AG08396 (cell line): ENCODE measurements around the gene DBN1.

Experiments
- DNase-seq: peaks from one replicate; pipeline ENCODE4 v3.0.0; 2012; ENCODE audit warnings: low spot score, mixed read lengths

The DBN1 gene

GRCh38 chr5:177472460-177473442 is 683 bp downstream of the DBN1 start:
- DNase-seq: peak; percentile 73

DNA sequence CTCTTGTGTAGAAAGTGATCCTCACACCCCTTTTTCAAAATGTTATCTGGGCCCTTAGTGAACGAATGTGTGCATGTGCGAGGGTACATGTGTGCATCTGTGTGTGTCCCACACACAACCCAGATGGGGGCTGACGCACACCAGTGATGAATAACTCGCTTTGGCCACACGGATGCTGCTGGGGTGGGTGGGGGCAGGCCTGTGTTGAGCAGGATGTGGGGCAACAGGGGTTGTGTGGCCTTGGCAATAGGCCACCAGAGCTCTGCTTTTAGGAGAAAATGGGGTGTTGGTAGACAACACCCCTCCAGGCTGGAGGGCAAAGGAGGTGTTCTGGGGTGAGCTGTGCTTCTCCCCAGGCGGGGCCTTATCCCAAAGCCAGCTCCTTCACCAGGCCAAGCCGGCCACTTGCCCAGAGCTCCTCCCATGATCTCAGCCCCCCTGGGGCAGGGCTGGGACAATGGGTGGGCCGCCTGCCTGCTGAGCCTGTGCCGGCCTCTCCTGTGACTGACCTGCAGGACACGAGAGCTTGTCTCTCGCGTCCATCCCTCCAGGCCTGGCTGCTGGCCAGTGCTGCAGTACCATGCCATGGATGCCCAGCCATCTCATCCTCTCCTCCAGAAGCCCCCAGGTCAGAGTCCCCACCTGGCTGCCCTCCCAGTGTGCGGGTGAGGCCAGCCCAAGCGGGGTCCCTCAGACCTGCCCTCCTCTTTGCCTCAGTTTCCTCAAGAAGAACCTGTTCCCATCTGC is 1.7 kb downstream of the DBN1 start:
- no peak for DNase-seq

GRCh38 chr5:177470759-177471536 is 2.5 kb downstream of the DBN1 start:
- peak; percentile 61 for DNase-seq

- DNase-seq: no peak
Measured at GRCh38 chr5:177469750-177470525, 3.5 kb downstream of the DBN1 start.

GRCh38 chr5:177468685-177469628 is 4.5 kb downstream of the DBN1 start:
- peak; percentile 81 for DNase-seq

GRCh38 chr5:177468329-177468684 is 5.1 kb downstream of the DBN1 start:
- DNase-seq: no peak

DNA sequence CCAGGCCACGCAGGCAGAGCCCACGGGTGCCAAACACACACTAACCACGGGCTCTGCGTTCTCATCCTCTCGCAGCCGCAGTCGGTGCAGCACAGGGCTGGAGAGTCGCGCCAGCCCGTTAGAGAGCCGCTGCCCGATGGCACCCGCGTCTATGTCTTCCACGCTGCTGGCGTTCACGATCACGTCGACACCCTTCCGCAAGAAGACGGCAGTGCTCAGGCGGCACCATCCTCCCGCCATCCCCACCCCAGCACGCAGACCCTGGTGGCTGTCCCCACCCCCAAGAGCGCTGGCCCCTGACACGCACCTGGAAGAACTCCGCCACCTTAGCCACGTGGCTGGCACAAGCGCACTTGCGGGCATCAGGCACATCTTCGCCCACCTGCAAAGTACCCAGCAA is 6.0 kb downstream of the DBN1 start:
- no peak for DNase-seq

DNA sequence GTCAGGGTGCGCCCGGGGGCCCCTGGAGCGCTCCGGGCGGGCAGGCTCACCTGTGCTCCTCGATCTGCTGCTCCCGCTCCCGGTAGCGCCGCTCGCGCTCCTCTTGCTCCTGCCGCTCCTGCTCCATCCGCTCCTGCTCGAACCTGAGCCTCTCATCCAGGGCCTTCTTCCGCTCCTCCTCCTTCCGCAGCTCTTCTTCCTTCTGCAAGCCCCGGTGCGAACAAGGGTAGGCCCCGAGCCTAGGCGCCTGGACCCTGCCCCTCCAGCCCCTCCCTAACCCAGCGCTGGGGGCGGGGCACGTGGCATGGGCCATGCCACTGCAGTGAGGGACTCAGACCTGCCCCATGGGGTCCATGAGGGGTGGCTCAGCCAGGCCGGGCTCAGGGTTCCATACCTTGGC is 6.6 kb downstream of the DBN1 start:
- no peak for DNase-seq

GRCh38 chr5:177465044-177465443 is 8.4 kb downstream of the DBN1 start:
- DNase-seq: no peak

GRCh38 chr5:177462021-177462670 is 11.3 kb downstream of the DBN1 start:
- no peak for DNase-seq

- DNase-seq: no peak
Measured at GRCh38 chr5:177459819-177460628, 13.4 kb downstream of the DBN1 start.

- no peak for DNase-seq
Measured at GRCh38 chr5:177459357-177459756, 14.1 kb downstream of the DBN1 start.

GRCh38 chr5:177458912-177459350 is 14.5 kb downstream of the DBN1 start:
- DNase-seq: peak; percentile 60

- no peak for DNase-seq
Measured at GRCh38 chr5:177457852-177458681, 15.4 kb downstream of the DBN1 start.

- DNase-seq: peak; percentile 98
Measured at GRCh38 chr5:177456976-177457851, 16.2 kb downstream of the DBN1 start.

DNA sequence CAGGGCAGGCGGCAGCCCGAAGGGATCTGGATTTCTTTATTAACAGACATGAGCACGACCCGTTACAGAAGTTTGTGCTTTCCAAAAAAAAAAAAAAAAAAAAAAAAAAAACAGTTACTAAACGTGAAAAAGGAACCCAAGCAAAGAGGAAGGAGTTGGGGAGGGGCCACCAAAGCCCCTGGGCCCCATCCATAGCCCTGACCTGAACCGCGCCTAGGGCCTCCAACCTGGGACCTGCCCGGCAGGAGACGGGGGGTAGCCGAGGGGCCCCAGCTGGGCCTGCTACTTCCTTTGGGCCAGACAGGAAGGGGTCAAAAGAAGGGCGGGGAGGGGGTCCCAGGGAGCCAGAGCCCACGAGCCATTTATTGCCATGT is 16.9 kb downstream of the DBN1 start:
- DNase-seq: no peak
